ENCODE data around the gene ETHE1. TPM values are rescaled to one million over a fixed set of nuclear protein-coding genes. Genes with fewer than 3 reads are reported as not detected.

The ETHE1 gene
- total and polyA plus RNA-seq, 7 donors = 13.0 to 22.8 (median 18.5) TPM

GRCh38 chr19:43574424-43575155 is 47.6 kb upstream of the ETHE1 start:
- no peak for TF ChIP-seq CTCF (IDR thresholded peaks at IDR 0.05)
- DNase-seq (no peak), ATAC-seq (no peak)
- peak overlapping the region; percentile 86 for H3K27ac ChIP-seq
- intact Hi-C loops (cut with DNase I) = no loop called here
- H3K27me3 ChIP-seq (ENCODE audit: insufficient read depth in 3 of 3, low read length in 2 of 3) = no peaks in the 10 kb centered on the region
- WGBS, 3 donors = 28 to 32% (median 29%) methylated on average over 12 of the region's 12 CpGs
- peaks cover 0 to 33% of the 10 kb centered on the region in 2 donors for H3K36me3 ChIP-seq (ENCODE audit: insufficient read depth in 1 of 2, low read depth in 1 of 2)
- peak overlapping the region; percentile 97 for H3K4me3 ChIP-seq
- H3K4me1 ChIP-seq = peaks cover 12% of the 10 kb centered on the region
- no peaks in the 10 kb centered on the region for H3K9me3 ChIP-seq

- H3K27ac ChIP-seq = no peak overlapping the region
- DNase-seq = no peak
- intact Hi-C loops (cut with DNase I) = no loop called here
- H3K4me3 ChIP-seq = no peak overlapping the region
- no peak for ATAC-seq
- H3K4me1 ChIP-seq = peaks cover 12% of the 10 kb centered on the region
- no peaks in the 10 kb centered on the region for H3K9me3 ChIP-seq
- TF ChIP-seq CTCF (IDR thresholded peaks at IDR 0.05) = no peak
- peaks cover 0 to 33% of the 10 kb centered on the region in 2 donors for H3K36me3 ChIP-seq (ENCODE audit: insufficient read depth in 1 of 2, low read depth in 1 of 2)
- no peaks in the 10 kb centered on the region for H3K27me3 ChIP-seq (ENCODE audit: insufficient read depth in 3 of 3, low read length in 2 of 3)
- WGBS, 3 donors = 81 to 89% (median 82%) methylated on average over 3 of the region's 3 CpGs
These were observed 45.2 kb upstream of the ETHE1 start for GRCh38 chr19:43572171-43572588.

GRCh38 chr19:43570174-43570791 is 43.3 kb upstream of the ETHE1 start:
- no peak for DNase-seq
- Histone ChIP-seq H3K36me3 (ENCODE audit: insufficient read depth in 1 of 2, low read depth in 1 of 2) (peaks cover 0 to 33% of the 10 kb centered on the region in 2 donors), H3K4me1 (peaks cover 8% of the 10 kb centered on the region), H3K9me3 (no peaks in the 10 kb centered on the region), H3K4me3 (no peak overlapping the region), H3K27me3 (ENCODE audit: insufficient read depth in 3 of 3, low read length in 2 of 3) (no peaks in the 10 kb centered on the region), H3K27ac (no peak overlapping the region)
- no peak for ATAC-seq
- TF ChIP-seq CTCF (IDR thresholded peaks at IDR 0.05) = no peak
- intact Hi-C loops (cut with DNase I) = no loop called here
- WGBS, 3 donors = 86 to 94% (median 88%) methylated on average over 5 of the region's 5 CpGs

GRCh38 chr19:43569657-43570056 is 42.7 kb upstream of the ETHE1 start:
- Histone ChIP-seq H3K9me3 (no peaks in the 10 kb centered on the region), H3K4me1 (peaks cover 7% of the 10 kb centered on the region), H3K36me3 (ENCODE audit: insufficient read depth in 1 of 2, low read depth in 1 of 2) (peaks cover 0 to 33% of the 10 kb centered on the region in 2 donors), H3K27ac (no peak overlapping the region), H3K4me3 (no peak overlapping the region), H3K27me3 (ENCODE audit: insufficient read depth in 3 of 3, low read length in 2 of 3) (no peaks in the 10 kb centered on the region)
- intact Hi-C loops (cut with DNase I) = no loop called here
- WGBS, 3 donors = 92 to 95% (median 93%) methylated on average over 5 of the region's 5 CpGs
- ATAC-seq (no peak), DNase-seq (no peak)
- no peak for TF ChIP-seq CTCF (IDR thresholded peaks at IDR 0.05)
